HepG2 (cell line): ENCODE results near the gene SYT7. TPM values are rescaled to one million over a fixed set of nuclear protein-coding genes. Genes with fewer than 3 reads are reported as not detected.
A peak's percentile ranks its signal among the peaks of the same experiment; 100 is the strongest.

Experiments
- AGO2 ChIP-seq: fragments of 200-400 bp; formaldehyde crosslinking; optimal IDR thresholded peaks from 2 replicates; pipeline ENCODE3; 2017; ENCODE audit warnings: mild to moderate bottlenecking, low read depth, low read length, moderate library complexity
- ATF1 ChIP-seq: IDR thresholded peaks from 2 replicates; pipeline ENCODE4 v1.6.1; 2016; ENCODE audit warnings: mild to moderate bottlenecking, control low read depth
- ATM ChIP-seq: fragments of 450-650 bp; IDR thresholded peaks from 2 replicates; pipeline ENCODE4 v1.7.1; 2017; ENCODE audit warnings: mild to moderate bottlenecking, borderline replicate concordance
- GABPB1 ChIP-seq: IDR thresholded peaks from 2 replicates; pipeline ENCODE4 v1.6.1; 2016; ENCODE audit warnings: mild to moderate bottlenecking, missing genetic modification reagents, moderate library complexity, missing compliant biosample characterization
- HOXA3 ChIP-seq: sonication (generic); formaldehyde crosslinking; IDR thresholded peaks from 2 replicates; pipeline ENCODE4 v1.5.0; 2020; ENCODE audit warnings: missing genetic modification reagents
- HOXA5 ChIP-seq: sonication (generic); formaldehyde crosslinking; IDR thresholded peaks from 2 replicates; pipeline ENCODE4 v1.4.0; 2020; ENCODE audit warnings: missing genetic modification reagents
- KLF6 ChIP-seq: IDR thresholded peaks from 2 replicates; pipeline ENCODE4 v1.8.0; 2016; ENCODE audit warnings: missing biosample characterization, missing genetic modification reagents
- MBD4 ChIP-seq: IDR thresholded peaks from 2 replicates; pipeline ENCODE4 v1.6.1; 2012; ENCODE audit warnings: low read length, inconsistent platforms, borderline replicate concordance
- MXI1 ChIP-seq: IDR thresholded peaks from 3 replicates; pipeline ENCODE4 v1.6.1; 2012; ENCODE audit warnings: low read depth, low read length, inconsistent platforms, borderline replicate concordance
- NFE2L1 ChIP-seq: sonication (generic); formaldehyde crosslinking; IDR thresholded peaks from 2 replicates; pipeline ENCODE4 v1.4.0; 2020; ENCODE audit warnings: missing genetic modification reagents, mild to moderate bottlenecking, borderline replicate concordance
- NONO ChIP-seq, 2 experiments: fragments of 450-650 bp in 1 of 2; sonication (generic) in 1 of 2; formaldehyde crosslinking in 1 of 2; IDR thresholded peaks in 1 of 2; conservative IDR thresholded peaks in 1 of 2; 2 replicates each; pipeline versions ENCODE4 v1.6.1 to v1.8.0; 2017 to 2022; ENCODE audit warnings: mild to moderate bottlenecking in 1 of 2, missing genetic modification reagents in 1 of 2, moderate library complexity in 1 of 2
- SAP130 ChIP-seq: IDR thresholded peaks from 2 replicates; pipeline ENCODE4 v1.6.1; 2016; ENCODE audit warnings: low read depth
- TAF15 ChIP-seq: fragments of 200-400 bp; formaldehyde crosslinking; IDR thresholded peaks from one replicate; pipeline ENCODE4 v1.6.1; 2018; ENCODE audit warnings: mild to moderate bottlenecking, low read depth, low read length; ENCODE audit not compliant: poor library complexity, severe bottlenecking
- XBP1 ChIP-seq: sonication (generic); formaldehyde crosslinking; IDR thresholded peaks from 2 replicates; pipeline ENCODE4 v1.5.0; 2020; ENCODE audit warnings: missing genetic modification reagents
- ZKSCAN1 ChIP-seq: fragments of 150-350 bp; IDR thresholded peaks from 2 replicates; pipeline ENCODE4 v1.6.1; 2014; ENCODE audit warnings: low read length
- ZNF234 ChIP-seq: sonication (generic); formaldehyde crosslinking; conservative IDR thresholded peaks from 2 replicates; pipeline ENCODE4 v1.5.1; 2020; ENCODE audit warnings: mild to moderate bottlenecking, missing genetic modification reagents
- ZNF282 ChIP-seq: fragments of 450-650 bp; IDR thresholded peaks from 2 replicates; pipeline ENCODE4 v1.6.1; 2018; ENCODE audit not compliant: partially characterized antibody
- ZNF350 ChIP-seq: sonication (generic); formaldehyde crosslinking; IDR thresholded peaks from 2 replicates; pipeline ENCODE4 v1.4.0; 2020; ENCODE audit warnings: mild to moderate bottlenecking, low read depth, missing genetic modification reagents, borderline replicate concordance
- ZNF446 ChIP-seq: sonication (generic); formaldehyde crosslinking; IDR thresholded peaks from 2 replicates; pipeline ENCODE4 v1.5.0; 2020; ENCODE audit warnings: mild to moderate bottlenecking, missing genetic modification reagents
- ZNF484 ChIP-seq: sonication (generic); formaldehyde crosslinking; IDR thresholded peaks from 2 replicates; pipeline ENCODE4 v1.5.1; 2020; ENCODE audit warnings: mild to moderate bottlenecking, low read depth, missing genetic modification reagents, borderline replicate concordance
- ZNF598 ChIP-seq: sonication (generic); formaldehyde crosslinking; IDR thresholded peaks from 2 replicates; pipeline ENCODE4 v1.5.1; 2020; ENCODE audit warnings: mild to moderate bottlenecking, missing genetic modification reagents, borderline replicate concordance
- ZNF720 ChIP-seq: sonication (generic); formaldehyde crosslinking; IDR thresholded peaks from 2 replicates; pipeline ENCODE4 v1.4.0; 2020; ENCODE audit warnings: missing genetic modification reagents
- polyA plus RNA-seq, 8 experiments: library from polyadenylated mRNA; depleted of rRNA in 3 of 8; stranded (reverse) in 7 of 8; unstranded in 1 of 8; fragments of >200 nt; fragmentation: Illumina TruSeq in 4 of 8; extraction: Trizol in 4 of 8; gene quantifications; 2 replicates each; pipeline versions ENCODE4 v1.2.1 to v1.2.3, GENCODE V29; 2011 to 2016; ENCODE audit warnings: low read depth in 4 of 8, missing spikeins in 1 of 8, mixed read lengths in 1 of 8; ENCODE audit not compliant: insufficient read depth in 1 of 8
- total RNA-seq, 5 experiments: library from RNA; depleted of rRNA; stranded (reverse); fragments of >200 nt; fragmentation: Illumina TruSeq; extraction: Trizol; gene quantifications; 2 replicates each; pipeline ENCODE4 v1.2.3, GENCODE V29; 2016; ENCODE audit warnings: low read depth in 1 of 5
- TF ChIP-seq, protein P1 (sequence below): sonication (generic); formaldehyde crosslinking; IDR thresholded peaks from 2 replicates; pipeline ENCODE4 v1.4.0; 2020; ENCODE audit warnings: missing genetic modification reagents
- TF ChIP-seq, protein P2 (sequence below): IDR thresholded peaks from 2 replicates; pipeline ENCODE4 v1.6.1; 2016
- TF ChIP-seq, protein P3 (sequence below): sonication (generic); formaldehyde crosslinking; IDR thresholded peaks from 2 replicates; pipeline ENCODE4 v1.8.0; 2022; ENCODE audit warnings: mild to moderate bottlenecking, missing genetic modification reagents

SYT7 gene
- total and polyA plus RNA-seq, 2 of the 13 experiments (the other 11 are each of a cell fraction or from before 2014, with no cell fraction given) = 1.4 to 4.4 TPM

DNA sequence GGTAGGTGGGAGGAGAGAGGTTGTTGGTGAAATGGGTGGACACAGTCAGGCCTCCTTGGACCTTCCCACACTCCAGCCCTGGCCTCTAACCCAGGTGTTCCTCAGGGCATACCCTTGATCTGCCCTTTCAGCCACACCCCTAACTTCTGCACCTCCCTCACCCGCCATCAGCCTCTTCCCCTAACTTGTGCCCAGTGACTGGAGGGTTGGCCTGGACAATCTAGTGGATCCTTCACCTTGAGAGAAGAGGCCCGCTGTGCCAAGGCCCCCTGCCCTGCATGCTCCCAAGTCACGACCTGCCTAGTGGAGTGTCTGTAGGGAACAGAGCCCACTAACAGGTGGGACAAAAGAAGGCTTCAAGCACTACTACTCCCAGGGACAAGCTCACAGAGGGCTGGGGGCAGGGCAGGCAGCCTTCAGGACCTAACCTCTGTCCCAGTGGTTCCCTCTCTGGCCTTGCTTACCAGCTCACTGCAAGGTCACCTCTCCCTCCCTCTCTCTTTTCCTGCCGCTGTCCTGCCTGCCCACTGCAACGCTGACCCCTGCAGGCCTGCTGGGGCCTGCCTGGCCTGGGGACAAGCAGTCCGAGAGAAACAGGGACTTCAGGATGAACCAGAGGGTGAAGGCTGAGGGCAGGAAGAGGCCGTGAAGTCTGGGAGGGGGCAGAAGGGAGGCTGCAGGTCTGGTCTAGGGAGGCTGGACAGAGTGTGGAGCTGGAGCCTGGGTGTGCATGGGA, 3.3 kb downstream of the SYT7 start (continued):
- TF ChIP-seq, protein P1, sequence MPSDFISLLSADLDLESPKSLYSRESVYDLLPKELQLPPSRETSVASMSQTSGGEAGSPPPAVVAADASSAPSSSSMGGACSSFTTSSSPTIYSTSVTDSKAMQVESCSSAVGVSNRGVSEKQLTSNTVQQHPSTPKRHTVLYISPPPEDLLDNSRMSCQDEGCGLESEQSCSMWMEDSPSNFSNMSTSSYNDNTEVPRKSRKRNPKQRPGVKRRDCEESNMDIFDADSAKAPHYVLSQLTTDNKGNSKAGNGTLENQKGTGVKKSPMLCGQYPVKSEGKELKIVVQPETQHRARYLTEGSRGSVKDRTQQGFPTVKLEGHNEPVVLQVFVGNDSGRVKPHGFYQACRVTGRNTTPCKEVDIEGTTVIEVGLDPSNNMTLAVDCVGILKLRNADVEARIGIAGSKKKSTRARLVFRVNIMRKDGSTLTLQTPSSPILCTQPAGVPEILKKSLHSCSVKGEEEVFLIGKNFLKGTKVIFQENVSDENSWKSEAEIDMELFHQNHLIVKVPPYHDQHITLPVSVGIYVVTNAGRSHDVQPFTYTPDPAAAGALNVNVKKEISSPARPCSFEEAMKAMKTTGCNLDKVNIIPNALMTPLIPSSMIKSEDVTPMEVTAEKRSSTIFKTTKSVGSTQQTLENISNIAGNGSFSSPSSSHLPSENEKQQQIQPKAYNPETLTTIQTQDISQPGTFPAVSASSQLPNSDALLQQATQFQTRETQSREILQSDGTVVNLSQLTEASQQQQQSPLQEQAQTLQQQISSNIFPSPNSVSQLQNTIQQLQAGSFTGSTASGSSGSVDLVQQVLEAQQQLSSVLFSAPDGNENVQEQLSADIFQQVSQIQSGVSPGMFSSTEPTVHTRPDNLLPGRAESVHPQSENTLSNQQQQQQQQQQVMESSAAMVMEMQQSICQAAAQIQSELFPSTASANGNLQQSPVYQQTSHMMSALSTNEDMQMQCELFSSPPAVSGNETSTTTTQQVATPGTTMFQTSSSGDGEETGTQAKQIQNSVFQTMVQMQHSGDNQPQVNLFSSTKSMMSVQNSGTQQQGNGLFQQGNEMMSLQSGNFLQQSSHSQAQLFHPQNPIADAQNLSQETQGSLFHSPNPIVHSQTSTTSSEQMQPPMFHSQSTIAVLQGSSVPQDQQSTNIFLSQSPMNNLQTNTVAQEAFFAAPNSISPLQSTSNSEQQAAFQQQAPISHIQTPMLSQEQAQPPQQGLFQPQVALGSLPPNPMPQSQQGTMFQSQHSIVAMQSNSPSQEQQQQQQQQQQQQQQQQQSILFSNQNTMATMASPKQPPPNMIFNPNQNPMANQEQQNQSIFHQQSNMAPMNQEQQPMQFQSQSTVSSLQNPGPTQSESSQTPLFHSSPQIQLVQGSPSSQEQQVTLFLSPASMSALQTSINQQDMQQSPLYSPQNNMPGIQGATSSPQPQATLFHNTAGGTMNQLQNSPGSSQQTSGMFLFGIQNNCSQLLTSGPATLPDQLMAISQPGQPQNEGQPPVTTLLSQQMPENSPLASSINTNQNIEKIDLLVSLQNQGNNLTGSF (CRISPR knock-in tag) = no peak
- TF ChIP-seq ZNF598 (CRISPR knock-in tag) (peak; percentile 75; the same call in 1 of the 2 replicates), HOXA5 (no peak), ZKSCAN1 (no peak), XBP1 (no peak), AGO2 (no peak), KLF6 (CRISPR knock-in tag) (no peak), NONO (IDR thresholded peaks at IDR 0.05) (no peak), NONO (CRISPR knock-in tag; conservative IDR thresholded peaks at IDR 0.05) (peak; percentile 82), ZNF350 (CRISPR knock-in tag) (peak; percentile 49), ZNF720 (CRISPR knock-in tag) (no peak), MBD4 (no peak), ZNF234 (CRISPR knock-in tag) (no peak), NFE2L1 (CRISPR knock-in tag) (no peak), ATM (no peak), TAF15 (no peak), ZNF446 (CRISPR knock-in tag) (no peak), GABPB1 (CRISPR knock-in tag) (peak; percentile 52), ATF1 (CRISPR knock-in tag) (no peak), ZNF282 (no peak), SAP130 (peak; percentile 80), ZNF484 (CRISPR knock-in tag) (no peak), MXI1 (peak; percentile 54; the same call in 1 of the 3 replicates), HOXA3 (CRISPR knock-in tag) (peak; percentile 78)
- TF ChIP-seq, protein P2, sequence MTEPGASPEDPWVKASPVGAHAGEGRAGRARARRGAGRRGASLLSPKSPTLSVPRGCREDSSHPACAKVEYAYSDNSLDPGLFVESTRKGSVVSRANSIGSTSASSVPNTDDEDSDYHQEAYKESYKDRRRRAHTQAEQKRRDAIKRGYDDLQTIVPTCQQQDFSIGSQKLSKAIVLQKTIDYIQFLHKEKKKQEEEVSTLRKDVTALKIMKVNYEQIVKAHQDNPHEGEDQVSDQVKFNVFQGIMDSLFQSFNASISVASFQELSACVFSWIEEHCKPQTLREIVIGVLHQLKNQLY (CRISPR knock-in tag) = peak; percentile 43; the same call in 1 of the 2 replicates
- TF ChIP-seq, protein P3, sequence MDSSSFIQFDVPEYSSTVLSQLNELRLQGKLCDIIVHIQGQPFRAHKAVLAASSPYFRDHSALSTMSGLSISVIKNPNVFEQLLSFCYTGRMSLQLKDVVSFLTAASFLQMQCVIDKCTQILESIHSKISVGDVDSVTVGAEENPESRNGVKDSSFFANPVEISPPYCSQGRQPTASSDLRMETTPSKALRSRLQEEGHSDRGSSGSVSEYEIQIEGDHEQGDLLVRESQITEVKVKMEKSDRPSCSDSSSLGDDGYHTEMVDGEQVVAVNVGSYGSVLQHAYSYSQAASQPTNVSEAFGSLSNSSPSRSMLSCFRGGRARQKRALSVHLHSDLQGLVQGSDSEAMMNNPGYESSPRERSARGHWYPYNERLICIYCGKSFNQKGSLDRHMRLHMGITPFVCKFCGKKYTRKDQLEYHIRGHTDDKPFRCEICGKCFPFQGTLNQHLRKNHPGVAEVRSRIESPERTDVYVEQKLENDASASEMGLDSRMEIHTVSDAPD (CRISPR knock-in tag) = no peak
